Measurements from ENCODE around the gene PDE6A.

The PDE6A gene

GRCh38 chr5:149837680-149838269 lies 106.8 kb downstream of the PDE6A start:
- Mint-ChIP-seq H3K4me3 (no peak overlapping the region), H3K27ac (peak overlapping the region in 1 of 3 experiments; percentile 37), H3K9me3 (no peaks in the 10 kb centered on the region), H3K4me1 (peaks cover 15% of the 10 kb centered on the region), H3K27me3 (ENCODE audit: low read depth) (no peaks in the 10 kb centered on the region), H3K36me3 (ENCODE audit: low read depth) (no peaks in the 10 kb centered on the region)
- TF ChIP-seq CTCF (IDR thresholded peaks at IDR 0.05; ENCODE audit: unreplicated experiment in 3 of 3): peak; percentile 76 to 81 (median 77)

GRCh38 chr5:149836451-149837139 lies 108.0 kb downstream of the PDE6A start:
- H3K9me3 Mint-ChIP-seq: no peaks in the 10 kb centered on the region
- H3K36me3 Mint-ChIP-seq (ENCODE audit: low read depth): no peaks in the 10 kb centered on the region
- no peak overlapping the region for H3K27ac Mint-ChIP-seq
- H3K4me3 Mint-ChIP-seq: no peak overlapping the region
- TF ChIP-seq CTCF (IDR thresholded peaks at IDR 0.05; ENCODE audit: unreplicated experiment in 3 of 3): no peak
- H3K27me3 Mint-ChIP-seq (ENCODE audit: low read depth): no peaks in the 10 kb centered on the region
- H3K4me1 Mint-ChIP-seq: peaks cover 15% of the 10 kb centered on the region

GRCh38 chr5:149834246-149834855 lies 110.2 kb downstream of the PDE6A start:
- Mint-ChIP-seq H3K4me3 (no peak overlapping the region), H3K27ac (no peak overlapping the region), H3K36me3 (ENCODE audit: low read depth) (no peaks in the 10 kb centered on the region), H3K9me3 (no peaks in the 10 kb centered on the region), H3K4me1 (no peaks in the 10 kb centered on the region), H3K27me3 (ENCODE audit: low read depth) (no peaks in the 10 kb centered on the region)
- TF ChIP-seq CTCF (IDR thresholded peaks at IDR 0.05; ENCODE audit: unreplicated experiment in 3 of 3): peak; percentile 78

- TF ChIP-seq CTCF (IDR thresholded peaks at IDR 0.05; ENCODE audit: unreplicated experiment in 3 of 3): no peak
- H3K4me3 Mint-ChIP-seq: no peak overlapping the region
- no peaks in the 10 kb centered on the region for H3K27me3 Mint-ChIP-seq (ENCODE audit: low read depth)
- no peak overlapping the region for H3K27ac Mint-ChIP-seq
- no peaks in the 10 kb centered on the region for H3K36me3 Mint-ChIP-seq (ENCODE audit: low read depth)
- H3K4me1 Mint-ChIP-seq: no peaks in the 10 kb centered on the region
- no peaks in the 10 kb centered on the region for H3K9me3 Mint-ChIP-seq
These were observed 111.3 kb downstream of the PDE6A start for GRCh38 chr5:149833116-149833827.

DNA sequence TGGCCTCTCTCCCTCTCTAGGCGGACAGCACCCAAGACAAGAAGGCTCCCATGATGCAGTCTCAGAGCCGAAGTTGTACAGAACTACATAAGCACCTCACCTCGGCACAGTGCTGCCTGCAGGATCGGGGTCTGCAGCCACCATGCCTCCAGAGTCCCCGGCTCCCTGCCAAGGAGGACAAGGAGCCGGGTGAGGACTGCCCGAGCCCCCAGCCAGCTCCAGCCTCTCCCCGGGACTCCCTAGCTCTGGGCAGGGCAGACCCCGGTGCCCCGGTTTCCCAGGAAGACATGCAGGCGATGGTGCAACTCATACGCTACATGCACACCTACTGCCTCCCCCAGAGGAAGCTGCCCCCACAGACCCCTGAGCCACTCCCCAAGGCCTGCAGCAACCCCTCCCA lies 112.0 kb downstream of the PDE6A start:
- Mint-ChIP-seq H3K4me3 (no peak overlapping the region), H3K27ac (no peak overlapping the region), H3K4me1 (no peaks in the 10 kb centered on the region), H3K27me3 (ENCODE audit: low read depth) (no peaks in the 10 kb centered on the region), H3K36me3 (ENCODE audit: low read depth) (no peaks in the 10 kb centered on the region), H3K9me3 (no peaks in the 10 kb centered on the region)
- TF ChIP-seq CTCF (IDR thresholded peaks at IDR 0.05; ENCODE audit: unreplicated experiment in 3 of 3): no peak

Data from nephron (organoid).